WTC11 (cell line): ENCODE data around the gene BBS9. TPM values are rescaled to one million over a fixed set of nuclear protein-coding genes. Genes with fewer than 3 reads are reported as not detected.

Experiments
- ATAC-seq: fragments of 200-7000 bp; cut with Tn5 transposase; 2 replicates; pipeline ENCODE4 v1.10.0; 2021; ENCODE audit warnings: mild to moderate bottlenecking, moderate library complexity
- CTCF ChIA-PET: fragments of 300-600 bp; sonication (Branson Sonifier 250); formaldehyde crosslinking; loops from one replicate; lab custom pipeline; 2021; ENCODE audit warnings: antibody characterized with exemption; lab: Charles Lee
- POLR2A ChIA-PET: fragments of 350-600 bp; sonication (Branson Sonifier 250); formaldehyde crosslinking; loops from one replicate; lab custom pipeline; 2021; ENCODE audit warnings: antibody characterized with exemption; lab: Charles Lee
- DNase-seq: peaks from one replicate; pipeline ENCODE4 v3.0.0; 2021; ENCODE audit warnings: low spot score
- H3K27ac Mint-ChIP-seq: 2 replicates; pipeline ENCODE4 v1.8.0; 2021; ENCODE audit warnings: mixed read lengths
- H3K27me3 Mint-ChIP-seq: 2 replicates; pipeline ENCODE4 v1.8.0; 2021; ENCODE audit warnings: low read depth, mild to moderate bottlenecking, moderate library complexity, mixed read lengths
- H3K36me3 Mint-ChIP-seq: 2 replicates; pipeline ENCODE4 v1.8.0; 2021; ENCODE audit warnings: mixed read lengths
- H3K4me1 Mint-ChIP-seq: 2 replicates; pipeline ENCODE4 v1.8.0; 2022; ENCODE audit warnings: mixed read lengths
- H3K4me3 Mint-ChIP-seq: 2 replicates; pipeline ENCODE4 v1.8.0; 2021; ENCODE audit warnings: mild to moderate bottlenecking, moderate library complexity, mixed read lengths
- H3K9me3 Mint-ChIP-seq: 2 replicates; pipeline ENCODE4 v1.8.0; 2021; ENCODE audit warnings: mixed read lengths
- GRHL2 ChIP-seq: fragments of 250-450 bp; sonication (Bioruptor Pico); IDR thresholded peaks from 2 replicates; pipeline ENCODE4 v1.8.0; 2022; ENCODE audit warnings: mild to moderate bottlenecking, moderate library complexity; ENCODE audit not compliant: insufficient replicate concordance, severe bottlenecking
- MYBL2 ChIP-seq: sonication (generic); formaldehyde crosslinking; IDR thresholded peaks from 2 replicates; pipeline ENCODE4 v1.8.1; 2023; ENCODE audit warnings: mild to moderate bottlenecking, moderate library complexity, missing genetic modification reagents
- OVOL2 ChIP-seq: fragments of 250-450 bp; sonication (Bioruptor Pico); IDR thresholded peaks from 2 replicates; pipeline ENCODE4 v1.9.0; 2021; ENCODE audit warnings: mild to moderate bottlenecking, borderline replicate concordance
- PRRX2 ChIP-seq: fragments of 250-450 bp; sonication (Bioruptor Pico); IDR thresholded peaks from 2 replicates; pipeline ENCODE4 v1.8.0; 2021; ENCODE audit warnings: mild to moderate bottlenecking
- SMAD4 ChIP-seq: sonication (generic); formaldehyde crosslinking; IDR thresholded peaks from 2 replicates; pipeline ENCODE4 v1.8.0; 2022; ENCODE audit warnings: mild to moderate bottlenecking, missing genetic modification reagents
- SOX15 ChIP-seq: fragments of 250-450 bp; sonication (Bioruptor Pico); IDR thresholded peaks from 2 replicates; pipeline ENCODE4 v1.9.0; 2021; ENCODE audit warnings: mild to moderate bottlenecking
- ZNF671 ChIP-seq: fragments of 250-450 bp; sonication (Bioruptor Pico); IDR thresholded peaks from 2 replicates; pipeline ENCODE4 v1.8.0; 2021; ENCODE audit warnings: mild to moderate bottlenecking
- total RNA-seq: library from RNA; stranded (reverse); gene quantifications from 3 replicates; pipeline ENCODE4 v1.2.3, GENCODE V29; 2021
- TF ChIP-seq, protein P1 (sequence below): sonication (generic); formaldehyde crosslinking; IDR thresholded peaks from 2 replicates; pipeline ENCODE4 v1.8.1; 2022; ENCODE audit warnings: mild to moderate bottlenecking, moderate library complexity, missing genetic modification reagents
- TF ChIP-seq, protein P2 (sequence below): sonication (generic); formaldehyde crosslinking; IDR thresholded peaks from 2 replicates; pipeline ENCODE4 v1.8.1; 2023; ENCODE audit warnings: mild to moderate bottlenecking, moderate library complexity, missing genetic modification reagents
- TF ChIP-seq, protein P3 (sequence below): fragments of 200-600 bp; IDR thresholded peaks from 2 replicates; pipeline ENCODE4 v1.8.0; 2022; ENCODE audit warnings: antibody characterized with exemption
- TF ChIP-seq, protein P4 (sequence below): sonication (generic); formaldehyde crosslinking; IDR thresholded peaks from 2 replicates; pipeline ENCODE4 v1.8.1; 2023; ENCODE audit warnings: mild to moderate bottlenecking, missing genetic modification reagents, moderate library complexity
- TF ChIP-seq, protein P5 (sequence below): sonication (generic); formaldehyde crosslinking; IDR thresholded peaks from 2 replicates; pipeline ENCODE4 v1.8.1; 2022; ENCODE audit warnings: low read depth, mild to moderate bottlenecking, moderate library complexity, missing genetic modification reagents, borderline replicate concordance
- TF ChIP-seq, protein P6 (sequence below): fragments of 250-450 bp; sonication (Bioruptor Pico); IDR thresholded peaks from 2 replicates; pipeline ENCODE4 v1.9.0; 2021; ENCODE audit warnings: mild to moderate bottlenecking
- TF ChIP-seq, protein P7 (sequence below): sonication (generic); formaldehyde crosslinking; IDR thresholded peaks from 2 replicates; pipeline ENCODE4 v1.8.1; 2022; ENCODE audit warnings: missing genetic modification reagents, borderline replicate concordance
- TF ChIP-seq, protein P8 (sequence below): fragments of 250-450 bp; sonication (Bioruptor Pico); IDR thresholded peaks from 2 replicates; pipeline ENCODE4 v1.9.0; 2021; ENCODE audit warnings: mild to moderate bottlenecking, borderline replicate concordance
- TF ChIP-seq, protein P9 (sequence below): sonication (generic); formaldehyde crosslinking; IDR thresholded peaks from 2 replicates; pipeline ENCODE4 v1.8.0; 2022; ENCODE audit warnings: mild to moderate bottlenecking, missing genetic modification reagents

The BBS9 gene
- total RNA-seq, 1 experiment from 2014 or later, result 56.6 TPM

DNA sequence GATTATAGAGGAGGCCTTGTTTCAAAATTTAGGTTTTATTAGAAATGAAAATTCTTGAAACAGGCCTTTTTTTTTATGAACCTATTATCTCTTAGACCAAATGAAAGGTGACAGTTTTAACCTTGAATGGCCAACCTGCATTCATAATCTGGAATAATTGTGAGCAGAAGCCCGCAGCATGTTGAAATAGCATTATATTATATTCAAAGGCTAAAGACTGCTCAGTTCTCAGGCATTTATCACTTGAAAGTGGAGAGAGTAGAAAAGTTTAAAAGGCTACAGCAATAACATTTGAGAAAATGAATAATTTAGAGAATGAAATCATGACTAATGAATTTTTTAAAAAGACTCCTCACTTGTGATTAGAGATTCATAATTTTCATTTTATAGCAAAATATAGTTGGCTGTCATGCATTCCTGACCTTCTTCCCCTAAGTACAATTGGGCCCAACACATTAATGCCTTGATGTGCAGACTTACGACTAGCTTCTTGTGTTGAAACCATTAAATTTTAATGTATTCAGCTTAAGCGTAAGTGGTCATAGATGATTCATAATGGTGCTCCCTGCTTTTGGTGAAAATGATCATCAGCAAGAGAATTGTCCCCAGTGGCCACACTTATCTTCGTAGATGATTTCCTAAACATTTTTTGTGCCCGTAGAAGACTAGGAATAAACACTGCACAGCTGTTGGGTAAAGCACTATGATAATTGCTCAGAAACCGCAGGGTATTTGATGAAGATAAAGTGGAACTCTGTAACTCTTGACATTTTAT, 429.4 kb downstream of the BBS9 start (continued):
- TF ChIP-seq, protein P1, sequence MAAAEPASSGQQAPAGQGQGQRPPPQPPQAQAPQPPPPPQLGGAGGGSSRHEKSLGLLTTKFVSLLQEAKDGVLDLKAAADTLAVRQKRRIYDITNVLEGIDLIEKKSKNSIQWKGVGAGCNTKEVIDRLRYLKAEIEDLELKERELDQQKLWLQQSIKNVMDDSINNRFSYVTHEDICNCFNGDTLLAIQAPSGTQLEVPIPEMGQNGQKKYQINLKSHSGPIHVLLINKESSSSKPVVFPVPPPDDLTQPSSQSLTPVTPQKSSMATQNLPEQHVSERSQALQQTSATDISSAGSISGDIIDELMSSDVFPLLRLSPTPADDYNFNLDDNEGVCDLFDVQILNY (CRISPR knock-in tag), result no peak
- TF ChIP-seq SMAD4 (CRISPR knock-in tag) (no peak), SOX15 (CRISPR knock-in tag) (no peak), PRRX2 (no peak), GRHL2 (no peak)
- TF ChIP-seq, protein P2, sequence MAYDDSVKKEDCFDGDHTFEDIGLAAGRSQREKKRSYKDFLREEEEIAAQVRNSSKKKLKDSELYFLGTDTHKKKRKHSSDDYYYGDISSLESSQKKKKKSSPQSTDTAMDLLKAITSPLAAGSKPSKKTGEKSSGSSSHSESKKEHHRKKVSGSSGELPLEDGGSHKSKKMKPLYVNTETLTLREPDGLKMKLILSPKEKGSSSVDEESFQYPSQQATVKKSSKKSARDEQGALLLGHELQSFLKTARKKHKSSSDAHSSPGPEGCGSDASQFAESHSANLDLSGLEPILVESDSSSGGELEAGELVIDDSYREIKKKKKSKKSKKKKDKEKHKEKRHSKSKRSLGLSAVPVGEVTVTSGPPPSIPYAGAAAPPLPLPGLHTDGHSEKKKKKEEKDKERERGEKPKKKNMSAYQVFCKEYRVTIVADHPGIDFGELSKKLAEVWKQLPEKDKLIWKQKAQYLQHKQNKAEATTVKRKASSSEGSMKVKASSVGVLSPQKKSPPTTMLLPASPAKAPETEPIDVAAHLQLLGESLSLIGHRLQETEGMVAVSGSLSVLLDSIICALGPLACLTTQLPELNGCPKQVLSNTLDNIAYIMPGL, result no peak
- TF ChIP-seq, protein P3, sequence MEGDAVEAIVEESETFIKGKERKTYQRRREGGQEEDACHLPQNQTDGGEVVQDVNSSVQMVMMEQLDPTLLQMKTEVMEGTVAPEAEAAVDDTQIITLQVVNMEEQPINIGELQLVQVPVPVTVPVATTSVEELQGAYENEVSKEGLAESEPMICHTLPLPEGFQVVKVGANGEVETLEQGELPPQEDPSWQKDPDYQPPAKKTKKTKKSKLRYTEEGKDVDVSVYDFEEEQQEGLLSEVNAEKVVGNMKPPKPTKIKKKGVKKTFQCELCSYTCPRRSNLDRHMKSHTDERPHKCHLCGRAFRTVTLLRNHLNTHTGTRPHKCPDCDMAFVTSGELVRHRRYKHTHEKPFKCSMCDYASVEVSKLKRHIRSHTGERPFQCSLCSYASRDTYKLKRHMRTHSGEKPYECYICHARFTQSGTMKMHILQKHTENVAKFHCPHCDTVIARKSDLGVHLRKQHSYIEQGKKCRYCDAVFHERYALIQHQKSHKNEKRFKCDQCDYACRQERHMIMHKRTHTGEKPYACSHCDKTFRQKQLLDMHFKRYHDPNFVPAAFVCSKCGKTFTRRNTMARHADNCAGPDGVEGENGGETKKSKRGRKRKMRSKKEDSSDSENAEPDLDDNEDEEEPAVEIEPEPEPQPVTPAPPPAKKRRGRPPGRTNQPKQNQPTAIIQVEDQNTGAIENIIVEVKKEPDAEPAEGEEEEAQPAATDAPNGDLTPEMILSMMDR, result no peak
- TF ChIP-seq, all 79 proteins: peak for 0

DNA sequence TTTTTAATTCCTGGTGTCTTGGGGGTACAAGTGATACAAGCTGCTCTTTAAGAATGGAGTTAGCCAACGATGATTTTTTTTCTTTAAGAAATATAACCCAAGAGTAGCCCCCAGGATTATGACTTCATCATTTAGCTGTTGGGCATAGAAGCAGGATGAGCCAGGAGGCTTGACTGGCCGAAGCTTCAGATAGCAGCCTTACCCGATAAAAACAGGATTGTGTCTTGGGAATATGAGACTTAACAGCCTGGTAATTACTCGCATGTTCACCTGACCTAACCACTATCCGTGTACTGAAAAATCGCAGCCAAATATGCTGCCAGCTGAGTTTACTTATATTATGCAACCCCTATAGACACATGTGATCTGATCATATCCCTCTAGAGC, 430.0 kb downstream of the BBS9 start:
- H3K27ac Mint-ChIP-seq, result no peak overlapping the region
- no peaks in the 10 kb centered on the region for H3K36me3 Mint-ChIP-seq
- no peaks in the 10 kb centered on the region for H3K27me3 Mint-ChIP-seq
- ATAC-seq (no peak), DNase-seq (no peak)
- no peaks in the 10 kb centered on the region for H3K9me3 Mint-ChIP-seq
- no peak overlapping the region for H3K4me3 Mint-ChIP-seq
- ChIA-PET POLR2A (no interaction called here), CTCF (interaction anchor here (0.6 to 1.2 kb wide), 2 partner anchors 100 to 450 kb away, joined by 3 to 4 read pairs; partner anchors contain the start of gene RP9)
- no peaks in the 10 kb centered on the region for H3K4me1 Mint-ChIP-seq
- TF ChIP-seq ZNF671 (CRISPR knock-in tag) (no peak), OVOL2 (CRISPR knock-in tag) (no peak), MYBL2 (CRISPR knock-in tag) (no peak)
- TF ChIP-seq, protein P4, sequence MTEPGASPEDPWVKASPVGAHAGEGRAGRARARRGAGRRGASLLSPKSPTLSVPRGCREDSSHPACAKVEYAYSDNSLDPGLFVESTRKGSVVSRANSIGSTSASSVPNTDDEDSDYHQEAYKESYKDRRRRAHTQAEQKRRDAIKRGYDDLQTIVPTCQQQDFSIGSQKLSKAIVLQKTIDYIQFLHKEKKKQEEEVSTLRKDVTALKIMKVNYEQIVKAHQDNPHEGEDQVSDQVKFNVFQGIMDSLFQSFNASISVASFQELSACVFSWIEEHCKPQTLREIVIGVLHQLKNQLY (CRISPR knock-in tag), result no peak
- TF ChIP-seq, protein P5, sequence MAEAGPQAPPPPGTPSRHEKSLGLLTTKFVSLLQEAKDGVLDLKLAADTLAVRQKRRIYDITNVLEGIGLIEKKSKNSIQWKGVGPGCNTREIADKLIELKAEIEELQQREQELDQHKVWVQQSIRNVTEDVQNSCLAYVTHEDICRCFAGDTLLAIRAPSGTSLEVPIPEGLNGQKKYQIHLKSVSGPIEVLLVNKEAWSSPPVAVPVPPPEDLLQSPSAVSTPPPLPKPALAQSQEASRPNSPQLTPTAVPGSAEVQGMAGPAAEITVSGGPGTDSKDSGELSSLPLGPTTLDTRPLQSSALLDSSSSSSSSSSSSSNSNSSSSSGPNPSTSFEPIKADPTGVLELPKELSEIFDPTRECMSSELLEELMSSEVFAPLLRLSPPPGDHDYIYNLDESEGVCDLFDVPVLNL (CRISPR knock-in tag), result no peak
- TF ChIP-seq, protein P6, sequence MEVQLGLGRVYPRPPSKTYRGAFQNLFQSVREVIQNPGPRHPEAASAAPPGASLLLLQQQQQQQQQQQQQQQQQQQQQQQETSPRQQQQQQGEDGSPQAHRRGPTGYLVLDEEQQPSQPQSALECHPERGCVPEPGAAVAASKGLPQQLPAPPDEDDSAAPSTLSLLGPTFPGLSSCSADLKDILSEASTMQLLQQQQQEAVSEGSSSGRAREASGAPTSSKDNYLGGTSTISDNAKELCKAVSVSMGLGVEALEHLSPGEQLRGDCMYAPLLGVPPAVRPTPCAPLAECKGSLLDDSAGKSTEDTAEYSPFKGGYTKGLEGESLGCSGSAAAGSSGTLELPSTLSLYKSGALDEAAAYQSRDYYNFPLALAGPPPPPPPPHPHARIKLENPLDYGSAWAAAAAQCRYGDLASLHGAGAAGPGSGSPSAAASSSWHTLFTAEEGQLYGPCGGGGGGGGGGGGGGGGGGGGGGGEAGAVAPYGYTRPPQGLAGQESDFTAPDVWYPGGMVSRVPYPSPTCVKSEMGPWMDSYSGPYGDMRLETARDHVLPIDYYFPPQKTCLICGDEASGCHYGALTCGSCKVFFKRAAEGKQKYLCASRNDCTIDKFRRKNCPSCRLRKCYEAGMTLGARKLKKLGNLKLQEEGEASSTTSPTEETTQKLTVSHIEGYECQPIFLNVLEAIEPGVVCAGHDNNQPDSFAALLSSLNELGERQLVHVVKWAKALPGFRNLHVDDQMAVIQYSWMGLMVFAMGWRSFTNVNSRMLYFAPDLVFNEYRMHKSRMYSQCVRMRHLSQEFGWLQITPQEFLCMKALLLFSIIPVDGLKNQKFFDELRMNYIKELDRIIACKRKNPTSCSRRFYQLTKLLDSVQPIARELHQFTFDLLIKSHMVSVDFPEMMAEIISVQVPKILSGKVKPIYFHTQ (CRISPR knock-in tag), result no peak
- TF ChIP-seq, protein P7, sequence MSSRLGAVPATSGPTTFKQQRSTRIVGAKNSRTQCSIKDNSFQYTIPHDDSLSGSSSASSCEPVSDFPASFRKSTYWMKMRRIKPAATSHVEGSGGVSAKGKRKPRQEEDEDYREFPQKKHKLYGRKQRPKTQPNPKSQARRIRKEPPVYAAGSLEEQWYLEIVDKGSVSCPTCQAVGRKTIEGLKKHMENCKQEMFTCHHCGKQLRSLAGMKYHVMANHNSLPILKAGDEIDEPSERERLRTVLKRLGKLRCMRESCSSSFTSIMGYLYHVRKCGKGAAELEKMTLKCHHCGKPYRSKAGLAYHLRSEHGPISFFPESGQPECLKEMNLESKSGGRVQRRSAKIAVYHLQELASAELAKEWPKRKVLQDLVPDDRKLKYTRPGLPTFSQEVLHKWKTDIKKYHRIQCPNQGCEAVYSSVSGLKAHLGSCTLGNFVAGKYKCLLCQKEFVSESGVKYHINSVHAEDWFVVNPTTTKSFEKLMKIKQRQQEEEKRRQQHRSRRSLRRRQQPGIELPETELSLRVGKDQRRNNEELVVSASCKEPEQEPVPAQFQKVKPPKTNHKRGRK (CRISPR knock-in tag), result no peak
- TF ChIP-seq, protein P8, sequence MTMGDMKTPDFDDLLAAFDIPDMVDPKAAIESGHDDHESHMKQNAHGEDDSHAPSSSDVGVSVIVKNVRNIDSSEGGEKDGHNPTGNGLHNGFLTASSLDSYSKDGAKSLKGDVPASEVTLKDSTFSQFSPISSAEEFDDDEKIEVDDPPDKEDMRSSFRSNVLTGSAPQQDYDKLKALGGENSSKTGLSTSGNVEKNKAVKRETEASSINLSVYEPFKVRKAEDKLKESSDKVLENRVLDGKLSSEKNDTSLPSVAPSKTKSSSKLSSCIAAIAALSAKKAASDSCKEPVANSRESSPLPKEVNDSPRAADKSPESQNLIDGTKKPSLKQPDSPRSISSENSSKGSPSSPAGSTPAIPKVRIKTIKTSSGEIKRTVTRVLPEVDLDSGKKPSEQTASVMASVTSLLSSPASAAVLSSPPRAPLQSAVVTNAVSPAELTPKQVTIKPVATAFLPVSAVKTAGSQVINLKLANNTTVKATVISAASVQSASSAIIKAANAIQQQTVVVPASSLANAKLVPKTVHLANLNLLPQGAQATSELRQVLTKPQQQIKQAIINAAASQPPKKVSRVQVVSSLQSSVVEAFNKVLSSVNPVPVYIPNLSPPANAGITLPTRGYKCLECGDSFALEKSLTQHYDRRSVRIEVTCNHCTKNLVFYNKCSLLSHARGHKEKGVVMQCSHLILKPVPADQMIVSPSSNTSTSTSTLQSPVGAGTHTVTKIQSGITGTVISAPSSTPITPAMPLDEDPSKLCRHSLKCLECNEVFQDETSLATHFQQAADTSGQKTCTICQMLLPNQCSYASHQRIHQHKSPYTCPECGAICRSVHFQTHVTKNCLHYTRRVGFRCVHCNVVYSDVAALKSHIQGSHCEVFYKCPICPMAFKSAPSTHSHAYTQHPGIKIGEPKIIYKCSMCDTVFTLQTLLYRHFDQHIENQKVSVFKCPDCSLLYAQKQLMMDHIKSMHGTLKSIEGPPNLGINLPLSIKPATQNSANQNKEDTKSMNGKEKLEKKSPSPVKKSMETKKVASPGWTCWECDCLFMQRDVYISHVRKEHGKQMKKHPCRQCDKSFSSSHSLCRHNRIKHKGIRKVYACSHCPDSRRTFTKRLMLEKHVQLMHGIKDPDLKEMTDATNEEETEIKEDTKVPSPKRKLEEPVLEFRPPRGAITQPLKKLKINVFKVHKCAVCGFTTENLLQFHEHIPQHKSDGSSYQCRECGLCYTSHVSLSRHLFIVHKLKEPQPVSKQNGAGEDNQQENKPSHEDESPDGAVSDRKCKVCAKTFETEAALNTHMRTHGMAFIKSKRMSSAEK (CRISPR knock-in tag), result no peak
- TF ChIP-seq, protein P9, sequence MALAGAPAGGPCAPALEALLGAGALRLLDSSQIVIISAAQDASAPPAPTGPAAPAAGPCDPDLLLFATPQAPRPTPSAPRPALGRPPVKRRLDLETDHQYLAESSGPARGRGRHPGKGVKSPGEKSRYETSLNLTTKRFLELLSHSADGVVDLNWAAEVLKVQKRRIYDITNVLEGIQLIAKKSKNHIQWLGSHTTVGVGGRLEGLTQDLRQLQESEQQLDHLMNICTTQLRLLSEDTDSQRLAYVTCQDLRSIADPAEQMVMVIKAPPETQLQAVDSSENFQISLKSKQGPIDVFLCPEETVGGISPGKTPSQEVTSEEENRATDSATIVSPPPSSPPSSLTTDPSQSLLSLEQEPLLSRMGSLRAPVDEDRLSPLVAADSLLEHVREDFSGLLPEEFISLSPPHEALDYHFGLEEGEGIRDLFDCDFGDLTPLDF (CRISPR knock-in tag), result no peak
